Suppressor macrophage treated with lipopolysaccharide for 4 hours (primary cell): ENCODE data around the gene DACH2.

Experiments
- DNase-seq: peaks from one replicate; pipeline ENCODE4 v3.0.0-alpha.2; 2020

DACH2 gene

GRCh38 chrX:86329174-86329573 lies 180.9 kb downstream of the DACH2 start:
- DNase-seq, result no peak

- no peak for DNase-seq
These were observed 200.4 kb downstream of the DACH2 start for GRCh38 chrX:86348669-86349068.

GRCh38 chrX:86349115-86349514 lies 200.9 kb downstream of the DACH2 start:
- no peak for DNase-seq

- no peak for DNase-seq
These were observed 221.8 kb downstream of the DACH2 start for GRCh38 chrX:86369847-86370630.

- no peak for DNase-seq
These were observed 222.7 kb downstream of the DACH2 start for GRCh38 chrX:86370927-86371326.

GRCh38 chrX:86379209-86379608 lies 231.0 kb downstream of the DACH2 start:
- DNase-seq, result no peak

- DNase-seq, result no peak
These were observed 235.7 kb downstream of the DACH2 start for GRCh38 chrX:86383681-86384540.

GRCh38 chrX:86407371-86407770 lies 259.1 kb downstream of the DACH2 start:
- DNase-seq, result no peak

GRCh38 chrX:86421771-86422170 lies 273.5 kb downstream of the DACH2 start:
- no peak for DNase-seq

- no peak for DNase-seq
These were observed 287.9 kb downstream of the DACH2 start for GRCh38 chrX:86436116-86436515.

- no peak for DNase-seq
These were observed 307.2 kb downstream of the DACH2 start for GRCh38 chrX:86455495-86455894.

GRCh38 chrX:86460760-86461159 lies 312.5 kb downstream of the DACH2 start:
- no peak for DNase-seq

- no peak for DNase-seq
These were observed 356.0 kb downstream of the DACH2 start for GRCh38 chrX:86504297-86504696.

- no peak for DNase-seq
These were observed 359.1 kb downstream of the DACH2 start for GRCh38 chrX:86507331-86507730.

GRCh38 chrX:86579777-86580176 lies 431.5 kb downstream of the DACH2 start:
- no peak for DNase-seq

GRCh38 chrX:86604607-86605006 lies 456.4 kb downstream of the DACH2 start:
- peak; percentile 11 for DNase-seq

- DNase-seq, result no peak
These were observed 548.7 kb downstream of the DACH2 start for GRCh38 chrX:86696951-86697350.

GRCh38 chrX:86711531-86712180 lies 563.4 kb downstream of the DACH2 start:
- DNase-seq, result no peak

GRCh38 chrX:86714441-86714840 lies 566.2 kb downstream of the DACH2 start:
- no peak for DNase-seq

- DNase-seq, result no peak
These were observed 576.0 kb downstream of the DACH2 start for GRCh38 chrX:86724277-86724676.

GRCh38 chrX:86747091-86747490 lies 598.8 kb downstream of the DACH2 start:
- no peak for DNase-seq

- DNase-seq, result no peak
These were observed 657.0 kb downstream of the DACH2 start for GRCh38 chrX:86805241-86805640.

GRCh38 chrX:86806786-86807185 lies 658.5 kb downstream of the DACH2 start:
- DNase-seq, result no peak

- DNase-seq, result no peak
These were observed 661.4 kb downstream of the DACH2 start for GRCh38 chrX:86809651-86810050.
